ENCODE data around the gene PRRC2B. TPM values are rescaled to one million over a fixed set of nuclear protein-coding genes. Genes with fewer than 3 reads are reported as not detected.

Gene PRRC2B
- total and polyA plus RNA-seq, 3 donors from 2014 or later: 111 to 213 (median 175) TPM

DNA sequence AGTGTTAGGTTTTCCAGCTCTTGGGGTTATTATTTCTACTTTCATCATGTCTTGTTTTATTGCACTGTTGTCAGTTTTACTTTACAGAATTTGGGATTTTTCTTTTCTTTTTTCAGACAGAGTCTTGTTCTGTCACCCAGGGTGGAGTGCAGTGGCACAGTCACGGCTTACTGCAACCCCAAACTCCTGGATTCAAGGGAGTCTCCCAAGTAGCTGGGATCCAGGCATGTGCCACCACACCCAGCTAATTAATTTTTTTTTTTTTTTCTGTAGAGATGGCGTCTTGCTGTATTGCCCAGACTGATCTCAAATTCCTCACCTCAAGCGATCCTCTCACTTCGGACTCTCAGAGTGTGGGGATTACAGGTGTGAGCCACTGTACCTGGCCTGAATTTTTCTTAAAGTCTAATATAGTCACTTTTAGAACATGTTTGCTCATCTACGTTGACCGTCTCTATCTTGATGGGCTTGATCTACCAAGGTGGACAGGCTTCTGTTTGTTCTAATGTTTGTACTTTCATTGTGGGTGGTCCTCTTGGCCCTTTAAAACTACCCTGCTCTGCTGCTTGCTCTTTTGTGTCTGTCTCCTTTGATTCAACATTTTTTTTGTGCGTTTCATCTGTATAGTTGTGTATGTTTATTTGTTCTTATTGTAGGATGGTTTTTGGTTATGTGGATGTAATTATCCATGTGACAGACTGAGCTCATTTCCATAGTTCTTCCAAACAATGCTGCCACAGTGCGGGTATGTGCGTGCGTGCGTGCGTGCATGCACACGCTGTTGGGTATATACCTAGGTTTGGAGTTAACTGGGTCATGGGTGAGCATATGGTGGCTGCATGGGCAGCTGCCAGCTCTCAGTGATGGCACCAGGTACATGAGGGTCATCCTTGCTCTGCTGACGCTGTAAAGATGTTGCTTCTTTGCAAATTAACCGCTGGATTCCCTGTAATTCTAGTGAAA, 18.1 kb downstream of the PRRC2B start:
- Histone ChIP-seq H3K4me3 (no peak overlapping the region), H3K27me3 (no peaks in the 10 kb centered on the region), H3K27ac (peak overlapping the region in 1 of 2 donors; percentile 41), H3K4me1 (peaks cover 69% of the 10 kb centered on the region), H3K36me3 (ENCODE audit: low read depth, missing control alignments) (no peaks in the 10 kb centered on the region), H3K9me3 (no peaks in the 10 kb centered on the region)
- no peak for DNase-seq
- intact Hi-C loops (cut with DNase I; ENCODE audit: low total_unique reads): no loop called here
- 75 to 76% methylated on average over 15 of the region's 15 CpGs for WGBS, 2 donors
- TF ChIP-seq CTCF (IDR thresholded peaks at IDR 0.05) (no peak), POLR2A (IDR thresholded peaks at IDR 0.05) (no peak)

DNA sequence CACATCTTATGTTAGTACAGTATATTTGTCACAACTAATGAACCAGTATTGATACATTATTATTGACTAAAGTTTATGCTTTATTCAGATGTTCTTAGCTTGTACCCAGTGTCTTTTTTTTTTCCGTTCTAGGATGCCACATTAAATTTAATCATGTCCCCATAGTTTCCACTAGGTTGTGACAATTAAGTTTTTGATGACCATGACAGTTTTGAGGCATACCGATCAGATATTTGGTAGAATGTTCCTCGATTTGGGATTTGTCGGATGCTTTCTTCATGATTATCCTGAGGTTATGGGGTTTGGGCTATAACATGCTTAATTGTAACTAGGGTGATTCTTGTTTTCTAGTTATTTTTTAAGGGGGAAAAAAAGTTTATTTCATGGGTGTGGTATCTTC, 22.6 kb downstream of the PRRC2B start:
- Histone ChIP-seq H3K36me3 (ENCODE audit: low read depth, missing control alignments) (no peaks in the 10 kb centered on the region), H3K9me3 (no peaks in the 10 kb centered on the region), H3K27ac (no peak overlapping the region), H3K4me1 (peaks cover 71% of the 10 kb centered on the region), H3K27me3 (no peaks in the 10 kb centered on the region), H3K4me3 (no peak overlapping the region)
- 83 to 84% methylated on average over 4 of the region's 4 CpGs for WGBS, 2 donors
- no peak for TF ChIP-seq CTCF (IDR thresholded peaks at IDR 0.05)
- TF ChIP-seq POLR2A (IDR thresholded peaks at IDR 0.05): no peak
- intact Hi-C loops (cut with DNase I; ENCODE audit: low total_unique reads): no loop called here
- no peak for DNase-seq

GRCh38 chr9:131417264-131418142, 23.6 kb downstream of the PRRC2B start:
- H3K36me3 ChIP-seq (ENCODE audit: low read depth, missing control alignments): no peaks in the 10 kb centered on the region
- no peaks in the 10 kb centered on the region for H3K27me3 ChIP-seq
- TF ChIP-seq POLR2A (IDR thresholded peaks at IDR 0.05): no peak
- TF ChIP-seq CTCF (IDR thresholded peaks at IDR 0.05): no peak
- peaks cover 73% of the 10 kb centered on the region for H3K4me1 ChIP-seq
- no peak overlapping the region for H3K4me3 ChIP-seq
- peak overlapping the region in 1 of 2 donors; percentile 27 for H3K27ac ChIP-seq
- no peaks in the 10 kb centered on the region for H3K9me3 ChIP-seq
- intact Hi-C loops (cut with DNase I; ENCODE audit: low total_unique reads): no loop called here
- 57 to 60% methylated on average over 11 to 13 of the region's 13 CpGs for WGBS, 2 donors
- DNase-seq: no peak

DNA sequence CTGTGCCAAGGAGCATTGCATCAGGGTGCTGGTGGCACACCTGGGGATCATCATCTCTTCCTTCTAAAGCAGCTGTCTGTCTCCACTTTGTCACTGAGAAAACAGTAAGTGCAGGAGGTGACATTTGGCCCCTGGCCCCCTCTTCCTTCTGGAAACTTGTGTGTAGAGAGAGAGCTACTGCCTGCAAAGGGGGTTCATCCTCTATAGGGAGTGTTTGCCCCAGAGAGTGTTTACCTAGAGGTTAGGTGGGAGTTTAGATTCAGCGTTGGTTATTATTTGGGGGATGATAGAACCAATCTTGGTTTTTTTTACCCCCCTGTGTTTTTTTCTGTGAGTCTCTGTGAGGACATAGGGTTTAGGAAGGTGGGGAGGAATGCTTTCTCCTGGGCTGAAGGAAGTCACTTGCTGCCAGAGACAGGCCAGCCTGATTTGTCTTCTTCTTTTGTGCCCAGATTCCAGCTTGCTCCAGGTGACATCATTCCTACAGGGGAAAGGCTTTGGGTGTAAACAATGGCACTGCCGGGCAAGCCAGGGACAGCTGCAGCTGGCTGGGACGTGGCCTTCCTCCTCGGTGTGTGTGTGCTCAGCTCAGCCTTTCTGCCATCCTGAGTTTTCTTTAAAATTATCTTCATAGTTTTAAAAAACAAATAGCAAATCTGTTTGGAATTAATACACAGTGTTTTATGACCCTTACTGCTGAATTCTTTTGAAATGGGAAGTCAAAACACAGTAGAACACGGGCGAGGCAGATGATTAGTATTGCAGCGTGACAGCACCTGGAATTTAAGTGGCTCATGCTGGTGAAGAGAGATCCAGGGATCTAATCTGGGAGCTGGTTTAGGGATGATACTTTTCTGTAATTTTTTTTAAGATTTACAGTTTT, 24.5 kb downstream of the PRRC2B start:
- peak overlapping the region in 1 of 2 donors; percentile 27 for H3K27ac ChIP-seq
- intact Hi-C loops (cut with DNase I; ENCODE audit: low total_unique reads): no loop called here
- TF ChIP-seq CTCF (IDR thresholded peaks at IDR 0.05): no peak
- TF ChIP-seq POLR2A (IDR thresholded peaks at IDR 0.05): no peak
- H3K4me3 ChIP-seq: no peak overlapping the region
- H3K4me1 ChIP-seq: peaks cover 81% of the 10 kb centered on the region
- DNase-seq: peak; percentile 44
- no peaks in the 10 kb centered on the region for H3K9me3 ChIP-seq
- 26 to 51% methylated on average over 7 of the region's 7 CpGs for WGBS, 2 donors
- no peaks in the 10 kb centered on the region for H3K27me3 ChIP-seq
- no peaks in the 10 kb centered on the region for H3K36me3 ChIP-seq (ENCODE audit: low read depth, missing control alignments)

Data from testis (tissue), 3 donors.